H1 (cell line): ENCODE results near the gene PAGE2B. TPM values are rescaled to one million over a fixed set of nuclear protein-coding genes. Genes with fewer than 3 reads are reported as not detected.

Experiments used
- CTCF ChIA-PET: fragments of 300-600 bp; sonication (Branson Sonifier 250); formaldehyde crosslinking; loops from one replicate; lab custom pipeline; 2021; ENCODE audit not compliant: partially characterized antibody; lab: Charles Lee
- POLR2A ChIA-PET: fragments of 300-600 bp; sonication (Branson Sonifier 250); formaldehyde crosslinking; loops from one replicate; lab custom pipeline; 2021; ENCODE audit warnings: inconsistent platforms; ENCODE audit not compliant: partially characterized antibody; lab: Charles Lee
- DNase-seq, 2 experiments: peaks; one replicate each; pipeline versions ENCODE4 v3.0.0 to v3.0.0-alpha.2; 2010 to 2022; ENCODE audit warnings: low spot score in 2 of 2, low read depth in 1 of 2, mixed read lengths in 1 of 2
- FAIRE-seq: peaks from 2 replicates; lab custom pipeline; 2011; peaks lifted over from hg19 to GRCh38; lab: Jason Lieb, UNC
- H2AFZ ChIP-seq: 2 replicates; pipeline ENCODE4 v1.8.1; 2012; ENCODE audit warnings: low read length, inconsistent platforms
- H2AK5ac ChIP-seq: 2 replicates; pipeline ENCODE4 v1.6.1; 2013; ENCODE audit warnings: low read depth, low read length
- H2BK120ac ChIP-seq: replicated peaks from 2 replicates; pipeline ENCODE3; 2013; ENCODE audit warnings: low read depth, low read length, inconsistent platforms
- H2BK12ac ChIP-seq: 2 replicates; pipeline ENCODE4 v1.6.1; 2013; ENCODE audit warnings: low read depth, low read length
- H2BK15ac ChIP-seq: 2 replicates; pipeline ENCODE4 v1.6.1; 2013; ENCODE audit warnings: low read length
- H2BK20ac ChIP-seq: 2 replicates; pipeline ENCODE4 v1.6.1; 2013; ENCODE audit warnings: low read length
- H2BK5ac ChIP-seq: 2 replicates; pipeline ENCODE4 v1.6.1; 2013; ENCODE audit warnings: low read depth, low read length
- H3K14ac ChIP-seq: 2 replicates; pipeline ENCODE4 v1.6.1; 2013; ENCODE audit warnings: inconsistent platforms; ENCODE audit not compliant: insufficient read length
- H3K18ac ChIP-seq: 2 replicates; pipeline ENCODE4 v1.6.1; 2013; ENCODE audit warnings: low read length; ENCODE audit errors: extremely low read depth
- H3K23ac ChIP-seq: 2 replicates; pipeline ENCODE4 v1.6.1; 2013; ENCODE audit warnings: inconsistent platforms; ENCODE audit not compliant: insufficient read length
- H3K23me2 ChIP-seq: 2 replicates; pipeline ENCODE4 v1.6.1; 2013; ENCODE audit warnings: low read depth, low read length
- H3K27ac ChIP-seq: 2 replicates; pipeline ENCODE4 v1.6.1; 2011; ENCODE audit warnings: low read depth, low read length, inconsistent platforms
- H3K27me3 ChIP-seq, 4 experiments: replicated peaks in 1 of 4; 1 replicate in 1 of 4; 2 replicates in 3 of 4; pipeline versions ENCODE4 v1.6.1 to v1.8.1; 2011 to 2013; ENCODE audit warnings: low read length in 3 of 4, mild to moderate bottlenecking in 3 of 4, inconsistent platforms in 2 of 4, mixed read lengths in 2 of 4, moderate library complexity in 1 of 4; ENCODE audit not compliant: control insufficient read depth in 3 of 4, insufficient read depth in 3 of 4; ENCODE audit errors: extremely low read depth in 1 of 4
- H3K36me3 ChIP-seq, 4 experiments: 2 replicates each; pipeline versions ENCODE4 v1.6.1 to v1.8.1; 2011 to 2013; ENCODE audit warnings: mild to moderate bottlenecking in 4 of 4, low read length in 3 of 4, moderate library complexity in 2 of 4, control low read depth in 1 of 4, inconsistent platforms in 1 of 4; ENCODE audit not compliant: insufficient read depth in 4 of 4, control insufficient read depth in 2 of 4
- H3K4ac ChIP-seq: replicated peaks from 2 replicates; pipeline ENCODE3; 2013; ENCODE audit warnings: low read length, low read depth, mixed read lengths, inconsistent platforms; ENCODE audit not compliant: insufficient read length
- H3K4me1 ChIP-seq, 4 experiments: replicated peaks in 1 of 4; 1 replicate in 1 of 4; 2 replicates in 3 of 4; pipeline versions ENCODE4 v1.6.1 to v1.8.1; 2011 to 2013; ENCODE audit warnings: low read length in 3 of 4, inconsistent platforms in 2 of 4, mixed read lengths in 1 of 4; ENCODE audit not compliant: insufficient read depth in 4 of 4, control insufficient read depth in 3 of 4
- H3K4me2 ChIP-seq, 2 experiments: 2 replicates each; pipeline versions ENCODE4 v1.6.1 to v1.8.1; 2011 to 2013; ENCODE audit warnings: low read depth in 2 of 2, low read length in 2 of 2, control low read depth in 1 of 2, inconsistent platforms in 1 of 2, mild to moderate bottlenecking in 1 of 2; ENCODE audit not compliant: insufficient read depth in 1 of 2
- H3K4me3 ChIP-seq, 4 experiments: fragments of 200-600, 300-600 bp in 1 of 4; sonication (generic), shearing (Covaris generic), sonication (Bioruptor Twin) in 1 of 4; 2 replicates each; pipeline versions ENCODE4 v1.5.1 to v1.8.1; 2011 to 2016; ENCODE audit warnings: low read length in 4 of 4, low read depth in 3 of 4, control low read depth in 2 of 4, inconsistent platforms in 2 of 4, mild to moderate bottlenecking in 2 of 4, mixed read lengths in 1 of 4, moderate library complexity in 1 of 4; ENCODE audit not compliant: insufficient read depth in 2 of 4; ENCODE audit errors: extremely low read depth in 1 of 4
- H3K56ac ChIP-seq: replicated peaks from 2 replicates; pipeline ENCODE3; 2013; ENCODE audit warnings: low read depth, mild to moderate bottlenecking, mixed read lengths, low read length, inconsistent platforms; ENCODE audit not compliant: insufficient read length
- H3K79me1 ChIP-seq: 2 replicates; pipeline ENCODE4 v1.6.1; 2013; ENCODE audit warnings: low read depth, low read length, control low read depth
- H3K79me2 ChIP-seq, 2 experiments: 2 replicates each; pipeline versions ENCODE4 v1.6.1 to v1.8.1; 2012 to 2013; ENCODE audit warnings: low read length in 2 of 2, mild to moderate bottlenecking in 2 of 2, inconsistent platforms in 1 of 2; ENCODE audit not compliant: insufficient read depth in 2 of 2, control insufficient read depth in 1 of 2
- H3K9ac ChIP-seq, 4 experiments: replicated peaks in 1 of 4; 1 replicate in 1 of 4; 2 replicates in 3 of 4; pipeline versions ENCODE4 v1.6.1 to v1.8.1; 2011 to 2013; ENCODE audit warnings: low read depth in 3 of 4, low read length in 3 of 4, control low read depth in 2 of 4, mild to moderate bottlenecking in 2 of 4, moderate library complexity in 2 of 4, inconsistent platforms in 1 of 4; ENCODE audit errors: extremely low read depth in 1 of 4
- H3K9me3 ChIP-seq, 2 experiments: 2 replicates each; pipeline versions ENCODE4 v1.6.1 to v1.8.1; 2012 to 2013; ENCODE audit warnings: mild to moderate bottlenecking in 2 of 2, moderate library complexity in 2 of 2, control low read depth in 1 of 2, inconsistent platforms in 1 of 2, low read depth in 1 of 2, low read length in 1 of 2, mixed read lengths in 1 of 2; ENCODE audit not compliant: insufficient read depth in 2 of 2
- H4K20me1 ChIP-seq, 2 experiments: replicated peaks in 1 of 2; 2 replicates each; pipeline versions ENCODE3 to v1.8.1; 2011 to 2013; ENCODE audit warnings: inconsistent platforms in 2 of 2, low read length in 2 of 2, mild to moderate bottlenecking in 1 of 2; ENCODE audit not compliant: insufficient read depth in 2 of 2, control insufficient read depth in 1 of 2
- H4K5ac ChIP-seq: 2 replicates; pipeline ENCODE4 v1.6.1; 2013; ENCODE audit warnings: low read length, low read depth, mixed read lengths, inconsistent platforms; ENCODE audit not compliant: insufficient read length
- H4K8ac ChIP-seq: 2 replicates; pipeline ENCODE4 v1.8.0; 2013; ENCODE audit warnings: mild to moderate bottlenecking, moderate library complexity, low read length, inconsistent platforms; ENCODE audit not compliant: insufficient read depth; ENCODE audit errors: extremely low read depth
- H4K91ac ChIP-seq: replicated peaks from 2 replicates; pipeline ENCODE3; 2013; ENCODE audit warnings: low read length, mixed read lengths, inconsistent platforms; ENCODE audit not compliant: insufficient read length
- CEBPB ChIP-seq: IDR thresholded peaks from 2 replicates; pipeline ENCODE4 v1.6.1; 2012; ENCODE audit warnings: low read depth, low read length
- JUN ChIP-seq: IDR thresholded peaks from 2 replicates; pipeline ENCODE4 v1.6.1; 2011; ENCODE audit warnings: low read depth, mild to moderate bottlenecking, improper control_type of control experiment, low read length
- RFX5 ChIP-seq: IDR thresholded peaks from 2 replicates; pipeline ENCODE4 v1.6.1; 2011; ENCODE audit warnings: low read depth, low read length, improper control_type of control experiment, borderline replicate concordance
- RXRA ChIP-seq: IDR thresholded peaks from 2 replicates; pipeline ENCODE4 v1.6.1; 2011; ENCODE audit warnings: low read depth, mild to moderate bottlenecking, low read length, moderate library complexity; ENCODE audit not compliant: insufficient read depth
- TAF7 ChIP-seq: optimal IDR thresholded peaks from 2 replicates; pipeline ENCODE3; 2011; ENCODE audit warnings: low read depth, mild to moderate bottlenecking, inconsistent platforms, low read length, moderate library complexity, borderline replicate concordance
- WGBS, 2 experiments: shearing (Covaris generic) in 1 of 2; methylation state at CpG; one replicate each; pipeline versions ENCODE4 v1.1.6 to v1.1.7; 2013 to 2015; ENCODE audit warnings: low lambda C conversion rate in 2 of 2, mixed read lengths in 2 of 2, inconsistent platforms in 1 of 2, low coverage in 1 of 2, missing lambda C conversion rate in 1 of 2; ENCODE audit not compliant: insufficient replicate concordance in 2 of 2, insufficient coverage in 1 of 2, insufficient read length in 1 of 2; ENCODE audit errors: extremely low coverage in 1 of 2, missing lambda C conversion rate in 1 of 2; 5-methylcytosine and 5-hydroxymethylcytosine counted together
- polyA plus RNA-seq, 7 experiments: library from polyadenylated mRNA; depleted of rRNA in 3 of 7; stranded (reverse) in 5 of 7; unstranded in 2 of 7; fragments of >200 nt in 5 of 7; fragments of 200-250 nt in 2 of 7; gene quantifications; 1 replicate in 5 of 7; 2 replicates in 1 of 7; 4 replicates in 1 of 7; pipeline versions ENCODE4 v1.2.1 to v1.2.3, GENCODE V29; 2011 to 2013; ENCODE audit warnings: missing spikeins in 2 of 7, mixed read lengths in 2 of 7
- total RNA-seq: library from RNA; stranded (reverse); fragmentation: NEBNext Ultra II Directional; extraction: Animal tissue kit (Norgen Biotek cat#: 25700); gene quantifications from 2 replicates; pipeline ENCODE4 v1.2.1, GENCODE V29; 2021

Gene PAGE2B
- total and polyA plus RNA-seq, 2 of the 8 experiments (the other 6 are each of a cell fraction or from before 2014, with no cell fraction given): not detected

DNA sequence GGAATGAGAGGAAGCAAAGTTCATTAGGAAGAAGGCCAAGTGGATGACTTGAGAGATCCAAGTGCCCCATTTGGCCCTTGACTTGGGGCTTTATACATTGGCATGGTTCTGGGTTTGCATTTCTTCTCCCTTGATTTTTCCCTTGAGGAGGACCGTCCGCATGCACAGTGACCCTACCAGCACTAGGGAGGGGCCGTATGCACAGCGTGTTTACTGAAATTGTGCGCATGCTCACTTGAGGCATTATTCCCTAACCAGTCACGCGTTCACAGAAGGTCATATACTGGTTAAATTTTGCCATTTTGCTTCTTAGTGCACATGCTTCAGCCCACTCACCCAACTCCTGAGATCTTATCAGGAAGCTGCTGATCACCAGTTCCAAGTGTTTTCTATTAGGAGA, 49.1 kb downstream of the PAGE2B start:
- Histone ChIP-seq H3K9ac (no peak overlapping the region), H3K27me3 (no peaks in the 10 kb centered on the region), H3K4me1 (no peaks in the 10 kb centered on the region), H2BK15ac (no peak overlapping the region), H3K14ac (no peak overlapping the region), H3K18ac (no peak overlapping the region), H3K4ac (no peak overlapping the region), H4K5ac (no peak overlapping the region), H2BK12ac (no peak overlapping the region), H2BK120ac (no peak overlapping the region), H4K91ac (no peak overlapping the region), H4K8ac (no peak overlapping the region), H2BK5ac (no peak overlapping the region), H3K56ac (no peak overlapping the region), H3K4me3 (no peak overlapping the region), H3K23me2 (no peaks in the 10 kb centered on the region), H3K9me3 (no peaks in the 10 kb centered on the region), H3K27ac (no peak overlapping the region), H2AFZ (no peak overlapping the region), H4K20me1 (no peaks in the 10 kb centered on the region), H3K36me3 (no peaks in the 10 kb centered on the region), H3K4me2 (no peak overlapping the region), H3K79me1 (no peaks in the 10 kb centered on the region), H2AK5ac (no peak overlapping the region), H2BK20ac (no peak overlapping the region), H3K23ac (no peak overlapping the region), H3K79me2 (no peaks in the 10 kb centered on the region)
- FAIRE-seq (no peak), DNase-seq (no peak)
- 97% methylated on average over 7 of the region's 7 CpGs; no CpG with 5 or more reads in 1 of the 2 experiments for WGBS, 2 experiments
- ChIA-PET CTCF (no interaction called here), POLR2A (no interaction called here)
- TF ChIP-seq RFX5 (no peak), CEBPB (no peak), JUN (no peak), TAF7 (no peak), RXRA (no peak)
